Neuronal stem cell (in vitro differentiated cells): ENCODE results near the gene KEAP1.
"Not testable (repeated sequence)": the region's sequence is repeated elsewhere in the genome, so short reads cannot be mapped to it uniquely, and the experiment has no call there.

Experiments used
- DNase-seq: peaks from one replicate; pipeline ENCODE4 v3.0.0-alpha.2; 2013; ENCODE audit warnings: low spot score
- H2AFZ ChIP-seq: one replicate; pipeline ENCODE4 v1.6.1; 2013; ENCODE audit warnings: mild to moderate bottlenecking, low read length, inconsistent platforms
- H2AK5ac ChIP-seq: 2 replicates; pipeline ENCODE4 v1.6.1; 2013; ENCODE audit warnings: low read depth, mild to moderate bottlenecking, inconsistent platforms, low read length, moderate library complexity, mixed read lengths
- H2BK120ac ChIP-seq: 2 replicates; pipeline ENCODE4 v1.6.1; 2013; ENCODE audit warnings: low read depth, mild to moderate bottlenecking, inconsistent platforms, low read length, moderate library complexity, mixed read lengths
- H2BK12ac ChIP-seq: one replicate; pipeline ENCODE4 v1.6.1; 2013; ENCODE audit warnings: low read length, inconsistent platforms
- H2BK15ac ChIP-seq: 2 replicates; pipeline ENCODE4 v1.6.1; 2013; ENCODE audit warnings: mild to moderate bottlenecking, low read length, inconsistent platforms, mixed read lengths
- H2BK5ac ChIP-seq: one replicate; pipeline ENCODE4 v1.6.1; 2013; ENCODE audit warnings: inconsistent platforms, mild to moderate bottlenecking, low read length, moderate library complexity
- H3K14ac ChIP-seq: one replicate; pipeline ENCODE4 v1.6.1; 2013; ENCODE audit warnings: low read length, inconsistent platforms
- H3K18ac ChIP-seq: 2 replicates; pipeline ENCODE4 v1.6.1; 2013; ENCODE audit warnings: low read length, inconsistent platforms
- H3K23ac ChIP-seq: 2 replicates; pipeline ENCODE4 v1.6.1; 2013; ENCODE audit warnings: low read depth, mild to moderate bottlenecking, mixed read lengths, low read length, inconsistent platforms; ENCODE audit not compliant: poor library complexity
- H3K27ac ChIP-seq: replicated peaks from 3 replicates; pipeline ENCODE4 v1.5.1; 2013; ENCODE audit warnings: low read length, inconsistent platforms
- H3K27me3 ChIP-seq, 3 experiments: 2 replicates each; pipeline ENCODE4 v1.6.1; 2013; ENCODE audit warnings: low read length in 3 of 3, mild to moderate bottlenecking in 2 of 3, inconsistent platforms in 1 of 3, low read depth in 1 of 3, mixed read lengths in 1 of 3, moderate library complexity in 1 of 3; ENCODE audit not compliant: control insufficient read depth in 3 of 3, insufficient read depth in 3 of 3
- H3K36me3 ChIP-seq, 2 donors: replicated peaks in 1 of 2; 2 replicates each; pipeline ENCODE4 v1.6.1; 2013; ENCODE audit warnings: low read length in 2 of 2; ENCODE audit not compliant: control insufficient read depth in 2 of 2, insufficient read depth in 2 of 2
- H3K4ac ChIP-seq: 2 replicates; pipeline ENCODE4 v1.6.1; 2013; ENCODE audit warnings: inconsistent platforms, mild to moderate bottlenecking, low read length, moderate library complexity
- H3K4me1 ChIP-seq, 2 donors: 1 replicate in 1 of 2; 2 replicates in 1 of 2; pipeline ENCODE4 v1.6.1; 2013; ENCODE audit warnings: low read length in 2 of 2, low read depth in 1 of 2; ENCODE audit not compliant: control insufficient read depth in 2 of 2, insufficient read depth in 1 of 2
- H3K4me2 ChIP-seq: one replicate; pipeline ENCODE4 v1.6.1; 2013; ENCODE audit warnings: mild to moderate bottlenecking, low read length, inconsistent platforms; ENCODE audit not compliant: insufficient read depth, poor library complexity, severe bottlenecking
- H3K4me3 ChIP-seq, 2 donors: 2 replicates each; pipeline ENCODE4 v1.5.1; 2013; ENCODE audit warnings: low read length in 2 of 2, mild to moderate bottlenecking in 2 of 2, inconsistent platforms in 1 of 2, moderate library complexity in 1 of 2
- H3K79me1 ChIP-seq: one replicate; pipeline ENCODE4 v1.6.1; 2013; ENCODE audit warnings: low read depth, mild to moderate bottlenecking, inconsistent platforms, low read length, moderate library complexity
- H3K9ac ChIP-seq: one replicate; pipeline ENCODE4 v1.6.1; 2013; ENCODE audit warnings: mild to moderate bottlenecking, low read depth, low read length, inconsistent platforms; ENCODE audit not compliant: poor library complexity
- H3K9me3 ChIP-seq, 2 donors: replicated peaks in 1 of 2; 2 replicates each; pipeline versions ENCODE3 to v1.6.1; 2013; ENCODE audit warnings: low read length in 2 of 2, mild to moderate bottlenecking in 2 of 2, inconsistent platforms in 1 of 2, low read depth in 1 of 2, mixed read lengths in 1 of 2, moderate library complexity in 1 of 2; ENCODE audit not compliant: control insufficient read depth in 2 of 2, insufficient read depth in 1 of 2
- H4K8ac ChIP-seq: one replicate; pipeline ENCODE4 v1.6.1; 2013; ENCODE audit warnings: low read depth, mild to moderate bottlenecking, inconsistent platforms, low read length, moderate library complexity
- H4K91ac ChIP-seq: one replicate; pipeline ENCODE4 v1.6.1; 2013; ENCODE audit warnings: low read length, low read depth, mild to moderate bottlenecking, inconsistent platforms; ENCODE audit not compliant: poor library complexity
- WGBS, 2 donors: extraction: QIAGEN DNeasy Blood & Tissue Kit; methylation state at CpG; one replicate each; pipeline ENCODE4 v1.1.7; 2013; ENCODE audit warnings: missing lambda C conversion rate in 2 of 2, mixed read lengths in 1 of 2; ENCODE audit not compliant: insufficient read length in 2 of 2, insufficient replicate concordance in 1 of 2; ENCODE audit errors: extremely low coverage in 2 of 2; 5-methylcytosine and 5-hydroxymethylcytosine counted together

Gene KEAP1

GRCh38 chr19:10462042-10462441 lies 41.1 kb downstream of the KEAP1 start:
- not testable (repeated sequence) for H2BK5ac ChIP-seq, H3K14ac ChIP-seq, H2BK120ac ChIP-seq, H3K4ac ChIP-seq, H4K8ac ChIP-seq, H4K91ac ChIP-seq, H3K9ac ChIP-seq, H3K36me3 ChIP-seq, DNase-seq, H3K79me1 ChIP-seq, H3K27ac ChIP-seq, H3K9me3 ChIP-seq, H3K4me1 ChIP-seq, H2AK5ac ChIP-seq, H3K23ac ChIP-seq, H2BK12ac ChIP-seq, H3K27me3 ChIP-seq
- Histone ChIP-seq H3K4me2 (peak overlapping the region; percentile 99), H2AFZ (peak overlapping the region; percentile 91), H2BK15ac (peak overlapping the region; percentile 60), H3K4me3 (peak overlapping the region in 1 of 2 donors; percentile 46), H3K18ac (peak overlapping the region; percentile 20)
- WGBS, 2 donors = no CpG with 5 or more reads among the region's 15 CpGs

GRCh38 chr19:10461047-10461949 lies 41.9 kb downstream of the KEAP1 start:
- H3K4me2 ChIP-seq = peak overlapping the region; percentile 99
- H2BK5ac ChIP-seq = no peak overlapping the region
- no peak overlapping the region for H3K27ac ChIP-seq
- H3K4me1 ChIP-seq = peaks cover 6 to 7% of the 10 kb centered on the region in 2 donors
- no peaks in the 10 kb centered on the region for H3K9me3 ChIP-seq
- peaks cover 2% of the 10 kb centered on the region for H3K79me1 ChIP-seq
- H2AK5ac ChIP-seq = no peak overlapping the region
- H3K27me3 ChIP-seq = no peaks in the 10 kb centered on the region
- H3K36me3 ChIP-seq = peaks cover 0 to 4% of the 10 kb centered on the region in 2 donors
- H4K91ac ChIP-seq = no peak overlapping the region
- no peak overlapping the region for H2BK120ac ChIP-seq
- no peak overlapping the region for H3K14ac ChIP-seq
- H3K18ac ChIP-seq = peak overlapping the region; percentile 59
- DNase-seq = peak; percentile 89
- WGBS, 2 donors = no CpG with 5 or more reads among the region's 45 CpGs
- peak overlapping the region; percentile 60 for H2BK15ac ChIP-seq
- no peak overlapping the region for H4K8ac ChIP-seq
- H2AFZ ChIP-seq = peak overlapping the region; percentile 91
- no peak overlapping the region for H3K4ac ChIP-seq
- no peak overlapping the region for H2BK12ac ChIP-seq
- no peak overlapping the region for H3K9ac ChIP-seq
- H3K23ac ChIP-seq = no peak overlapping the region
- H3K4me3 ChIP-seq = peak overlapping the region; percentile 46 to 77

GRCh38 chr19:10460714-10461046 lies 42.5 kb downstream of the KEAP1 start:
- Histone ChIP-seq H2BK12ac (no peak overlapping the region), H2AK5ac (no peak overlapping the region), H3K18ac (peak overlapping the region; percentile 59), H2BK15ac (no peak overlapping the region), H3K4ac (no peak overlapping the region), H3K4me3 (no peak overlapping the region), H3K9me3 (no peaks in the 10 kb centered on the region), H3K36me3 (peaks cover 0 to 4% of the 10 kb centered on the region in 2 donors), H2BK5ac (no peak overlapping the region), H2AFZ (no peak overlapping the region), H3K4me1 (peaks cover 6 to 7% of the 10 kb centered on the region in 2 donors), H3K79me1 (peaks cover 2% of the 10 kb centered on the region), H3K27me3 (no peaks in the 10 kb centered on the region), H3K4me2 (peak overlapping the region; percentile 12), H4K91ac (no peak overlapping the region), H4K8ac (no peak overlapping the region), H3K23ac (no peak overlapping the region), H2BK120ac (no peak overlapping the region), H3K14ac (no peak overlapping the region), H3K9ac (no peak overlapping the region), H3K27ac (no peak overlapping the region)
- no peak for DNase-seq
- no CpG with 5 or more reads among the region's 8 CpGs for WGBS, 2 donors

GRCh38 chr19:10458733-10459132 lies 44.4 kb downstream of the KEAP1 start:
- not testable (repeated sequence) for H3K9me3 ChIP-seq, H3K14ac ChIP-seq, H4K8ac ChIP-seq, H2BK120ac ChIP-seq, DNase-seq, H2BK5ac ChIP-seq, H3K27me3 ChIP-seq, H3K36me3 ChIP-seq, H4K91ac ChIP-seq, H3K18ac ChIP-seq, H3K9ac ChIP-seq, H3K4ac ChIP-seq, H2AFZ ChIP-seq, H3K4me2 ChIP-seq, H2BK15ac ChIP-seq, H2AK5ac ChIP-seq, H3K27ac ChIP-seq, H3K23ac ChIP-seq, H3K79me1 ChIP-seq, H3K4me3 ChIP-seq, H2BK12ac ChIP-seq
- no CpG with 5 or more reads among the region's 7 CpGs for WGBS, 2 donors
- peaks cover 15 to 19% of the 10 kb centered on the region in 2 donors for H3K4me1 ChIP-seq
